GM23338 (cell line): ENCODE data around the gene MUC12. TPM values are rescaled to one million over a fixed set of nuclear protein-coding genes. Genes with fewer than 3 reads are reported as not detected.
"Not testable (repeated sequence)": the region's sequence is repeated elsewhere in the genome, so short reads cannot be mapped to it uniquely, and the experiment has no call there.

Source experiments
- ATAC-seq: fragments of 200-7000 bp; cut with Tn5 transposase; 3 replicates; pipeline ENCODE4 v1.9.1; 2020
- DNase-seq: peaks from one replicate; pipeline ENCODE4 v3.0.0-alpha.2; 2015; ENCODE audit warnings: low spot score
- H2AFZ ChIP-seq: fragments of 200-600 bp; sonication (generic); 2 replicates; pipeline ENCODE4 v1.8.0; 2016; ENCODE audit warnings: antibody characterized with exemption, mild to moderate bottlenecking, moderate library complexity
- H3F3A ChIP-seq: fragments of 200-600 bp; sonication (generic); replicated peaks from 2 replicates; pipeline ENCODE4 v1.8.0; 2017; ENCODE audit warnings: antibody characterized with exemption, mixed run types, low read depth
- H3K27ac ChIP-seq: fragments of 200-600 bp; sonication (generic); 2 replicates; pipeline ENCODE4 v1.6.1; 2016; ENCODE audit warnings: low read depth
- H3K27me3 ChIP-seq: fragments of 200-600 bp; sonication (generic); 2 replicates; pipeline ENCODE4 v1.8.0; 2016; ENCODE audit warnings: mild to moderate bottlenecking, mixed run types, moderate library complexity; ENCODE audit not compliant: insufficient read depth
- H3K36me3 ChIP-seq: fragments of 200-600 bp; sonication (generic); 2 replicates; pipeline ENCODE4 v1.8.0; 2016; ENCODE audit warnings: mild to moderate bottlenecking; ENCODE audit not compliant: insufficient read depth
- H3K4me1 ChIP-seq: fragments of 200-600 bp; sonication (generic); 2 replicates; pipeline ENCODE4 v1.8.0; 2016; ENCODE audit warnings: mild to moderate bottlenecking, moderate library complexity; ENCODE audit not compliant: insufficient read depth
- H3K4me2 ChIP-seq: fragments of 200-600 bp; sonication (generic); 2 replicates; pipeline ENCODE4 v1.7.1; 2017; ENCODE audit warnings: mixed run types
- H3K4me3 ChIP-seq: fragments of 200-600 bp; sonication (generic); 2 replicates; pipeline ENCODE4 v1.6.1; 2016; ENCODE audit warnings: mixed run types
- H3K79me2 ChIP-seq: fragments of 200-600 bp; sonication (generic); replicated peaks from 2 replicates; pipeline ENCODE4 v1.8.0; 2017; ENCODE audit warnings: mild to moderate bottlenecking; ENCODE audit not compliant: insufficient read depth
- H3K9me2 ChIP-seq: fragments of 200-600 bp; sonication (generic); 2 replicates; pipeline ENCODE4 v1.8.0; 2017; ENCODE audit not compliant: insufficient read depth
- H4K20me1 ChIP-seq: fragments of 200-600 bp; sonication (generic); replicated peaks from 2 replicates; pipeline ENCODE4 v1.8.0; 2017; ENCODE audit warnings: mild to moderate bottlenecking; ENCODE audit not compliant: insufficient read depth
- H3K27ac Mint-ChIP-seq: 2 replicates; pipeline ENCODE4 v1.8.0; 2020; ENCODE audit warnings: inconsistent platforms, mild to moderate bottlenecking, moderate library complexity, mixed read lengths
- H3K27me3 Mint-ChIP-seq: 3 replicates; pipeline ENCODE4 v1.8.0; 2022; ENCODE audit warnings: low read depth, mild to moderate bottlenecking, moderate library complexity, mixed read lengths, inconsistent platforms; ENCODE audit not compliant: insufficient read depth, poor library complexity
- H3K36me3 Mint-ChIP-seq: 3 replicates; pipeline ENCODE4 v1.8.0; 2021; ENCODE audit warnings: low read depth, mild to moderate bottlenecking, inconsistent platforms, moderate library complexity, mixed read lengths
- H3K4me1 Mint-ChIP-seq: 3 replicates; pipeline ENCODE4 v1.8.0; 2020; ENCODE audit warnings: mild to moderate bottlenecking, inconsistent platforms, mixed read lengths
- H3K4me3 Mint-ChIP-seq: 3 replicates; pipeline ENCODE4 v1.8.0; 2021; ENCODE audit warnings: moderate library complexity, mild to moderate bottlenecking, inconsistent platforms, mixed read lengths
- H3K9me3 Mint-ChIP-seq: 3 replicates; pipeline ENCODE4 v1.8.0; 2020; ENCODE audit warnings: moderate library complexity, mild to moderate bottlenecking, inconsistent platforms, mixed read lengths
- CREB1 ChIP-seq: fragments of 250-450 bp; sonication (Bioruptor Pico); IDR thresholded peaks from 2 replicates; pipeline ENCODE4 v1.5.0; 2020; ENCODE audit warnings: low read depth, mild to moderate bottlenecking, moderate library complexity
- CTCF ChIP-seq, 2 experiments: fragments of 200-600 bp in 1 of 2; sonication (generic) in 1 of 2; conservative IDR thresholded peaks; 2 replicates each; pipeline versions ENCODE4 v1.5.1 to v1.6.1; 2016 to 2017; ENCODE audit warnings: antibody characterized with exemption in 2 of 2, low read depth in 2 of 2, mild to moderate bottlenecking in 2 of 2, moderate library complexity in 1 of 2
- ETS1 ChIP-seq: IDR thresholded peaks from 2 replicates; pipeline ENCODE4 v1.6.1; 2016; ENCODE audit warnings: antibody characterized with exemption
- EZH2phosphoT487 ChIP-seq: fragments of 200-600 bp; sonication (generic); IDR thresholded peaks from one replicate; pipeline ENCODE4 v1.8.1; 2018; ENCODE audit warnings: antibody characterized with exemption; ENCODE audit not compliant: unreplicated experiment
- JUNB ChIP-seq: IDR thresholded peaks from one replicate; pipeline ENCODE4 v1.6.1; 2016; ENCODE audit warnings: antibody characterized with exemption; ENCODE audit not compliant: unreplicated experiment
- STAT1 ChIP-seq: IDR thresholded peaks from one replicate; pipeline ENCODE4 v1.6.1; 2016; ENCODE audit warnings: antibody characterized with exemption; ENCODE audit not compliant: unreplicated experiment
- ZNF331 ChIP-seq: fragments of 250-450 bp; sonication (Bioruptor Pico); IDR thresholded peaks from 2 replicates; pipeline ENCODE4 v1.5.0; 2020; ENCODE audit warnings: low read depth, mild to moderate bottlenecking, moderate library complexity
- polyA plus RNA-seq: library from polyadenylated mRNA; unstranded; fragments of >200 nt; fragmentation: Nextera tagmentation; extraction: Ambion mirVana; gene quantifications from 2 replicates; pipeline ENCODE4 v1.2.1, GENCODE V29; 2016
- total RNA-seq: library from RNA; depleted of rRNA; stranded (reverse); fragments of >200 nt; shearing (Covaris generic); gene quantifications from 2 replicates; pipeline ENCODE4 v1.2.3, GENCODE V29; 2014
- TF ChIP-seq, protein P1 (sequence below): IDR thresholded peaks from one replicate; pipeline ENCODE4 v1.6.1; 2018; ENCODE audit warnings: antibody characterized with exemption; ENCODE audit not compliant: unreplicated experiment

MUC12 gene
- total and polyA plus RNA-seq, 2 experiments from 2014 or later = 4.6 to 18.0 TPM

DNA sequence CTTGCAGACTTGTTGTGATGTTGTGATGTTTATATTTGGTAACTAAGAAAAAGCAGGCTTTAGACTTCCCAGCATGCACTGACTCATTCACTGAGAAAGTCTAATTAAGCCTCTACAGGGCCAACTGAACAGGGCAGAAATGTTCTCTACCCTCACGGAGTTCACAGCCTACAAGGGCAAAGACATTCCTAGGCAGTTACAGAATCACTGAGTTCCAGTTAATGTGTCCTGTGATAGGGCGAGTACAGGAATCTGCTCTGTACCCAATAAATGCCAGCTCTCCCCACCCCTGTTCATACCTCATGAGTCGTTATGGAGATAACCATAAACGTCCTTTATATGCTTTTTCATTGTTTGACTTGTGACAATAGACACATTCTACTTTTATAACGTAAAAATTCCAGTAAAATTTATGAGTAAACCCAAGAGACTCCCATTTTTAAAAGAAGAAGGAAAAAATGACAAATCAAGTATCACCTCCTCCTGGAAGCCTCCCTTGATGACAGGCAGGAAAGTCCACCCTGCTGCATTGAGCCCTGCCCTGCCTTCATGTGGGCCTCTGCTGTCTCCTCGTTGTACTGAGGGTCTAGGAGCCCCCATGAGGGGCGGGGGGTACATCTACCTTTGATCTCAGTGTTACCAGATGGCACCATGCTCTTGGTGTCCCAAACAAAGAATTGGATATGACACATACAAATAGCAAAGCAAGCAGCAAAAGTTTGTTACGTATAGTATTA is 14.3 kb downstream of the MUC12 start:
- Histone ChIP-seq H3F3A (no peaks in the 10 kb centered on the region), H3K27ac (no peak overlapping the region), H4K20me1 (no peaks in the 10 kb centered on the region), H2AFZ (no peak overlapping the region), H3K4me2 (no peak overlapping the region), H3K4me3 (no peak overlapping the region), H3K79me2 (no peaks in the 10 kb centered on the region), H3K4me1 (no peaks in the 10 kb centered on the region), H3K27me3 (no peaks in the 10 kb centered on the region), H3K36me3 (no peaks in the 10 kb centered on the region), H3K9me2 (no peaks in the 10 kb centered on the region)
- H3K9me3 Mint-ChIP-seq = no peaks in the 10 kb centered on the region
- ATAC-seq = no peak
- DNase-seq = no peak
- TF ChIP-seq ETS1 (no peak), ZNF331 (CRISPR knock-in tag) (no peak), CTCF (conservative IDR thresholded peaks at IDR 0.05; ENCODE audit: low read depth in 2 of 2) (no peak), CREB1 (CRISPR knock-in tag) (no peak), STAT1 (no peak), JUNB (no peak), EZH2phosphoT487 (no peak)
- TF ChIP-seq, protein P1, sequence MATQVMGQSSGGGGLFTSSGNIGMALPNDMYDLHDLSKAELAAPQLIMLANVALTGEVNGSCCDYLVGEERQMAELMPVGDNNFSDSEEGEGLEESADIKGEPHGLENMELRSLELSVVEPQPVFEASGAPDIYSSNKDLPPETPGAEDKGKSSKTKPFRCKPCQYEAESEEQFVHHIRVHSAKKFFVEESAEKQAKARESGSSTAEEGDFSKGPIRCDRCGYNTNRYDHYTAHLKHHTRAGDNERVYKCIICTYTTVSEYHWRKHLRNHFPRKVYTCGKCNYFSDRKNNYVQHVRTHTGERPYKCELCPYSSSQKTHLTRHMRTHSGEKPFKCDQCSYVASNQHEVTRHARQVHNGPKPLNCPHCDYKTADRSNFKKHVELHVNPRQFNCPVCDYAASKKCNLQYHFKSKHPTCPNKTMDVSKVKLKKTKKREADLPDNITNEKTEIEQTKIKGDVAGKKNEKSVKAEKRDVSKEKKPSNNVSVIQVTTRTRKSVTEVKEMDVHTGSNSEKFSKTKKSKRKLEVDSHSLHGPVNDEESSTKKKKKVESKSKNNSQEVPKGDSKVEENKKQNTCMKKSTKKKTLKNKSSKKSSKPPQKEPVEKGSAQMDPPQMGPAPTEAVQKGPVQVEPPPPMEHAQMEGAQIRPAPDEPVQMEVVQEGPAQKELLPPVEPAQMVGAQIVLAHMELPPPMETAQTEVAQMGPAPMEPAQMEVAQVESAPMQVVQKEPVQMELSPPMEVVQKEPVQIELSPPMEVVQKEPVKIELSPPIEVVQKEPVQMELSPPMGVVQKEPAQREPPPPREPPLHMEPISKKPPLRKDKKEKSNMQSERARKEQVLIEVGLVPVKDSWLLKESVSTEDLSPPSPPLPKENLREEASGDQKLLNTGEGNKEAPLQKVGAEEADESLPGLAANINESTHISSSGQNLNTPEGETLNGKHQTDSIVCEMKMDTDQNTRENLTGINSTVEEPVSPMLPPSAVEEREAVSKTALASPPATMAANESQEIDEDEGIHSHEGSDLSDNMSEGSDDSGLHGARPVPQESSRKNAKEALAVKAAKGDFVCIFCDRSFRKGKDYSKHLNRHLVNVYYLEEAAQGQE = no peak
- H3K36me3 Mint-ChIP-seq = no peaks in the 10 kb centered on the region
- no peaks in the 10 kb centered on the region; the same call in 2 of the 3 replicates for H3K4me1 Mint-ChIP-seq
- H3K27me3 Mint-ChIP-seq = peaks cover 2% of the 10 kb centered on the region
- H3K4me3 Mint-ChIP-seq = no peak overlapping the region
- no peak overlapping the region for H3K27ac Mint-ChIP-seq

GRCh38 chr7:100984241-100984918 is 15.0 kb downstream of the MUC12 start:
- H3K9me2 ChIP-seq, H3K27me3 ChIP-seq, H3K36me3 Mint-ChIP-seq, H3K4me2 ChIP-seq, H3K27ac ChIP-seq, H3K9me3 Mint-ChIP-seq, H3K27ac Mint-ChIP-seq, H3K4me1 ChIP-seq, H3K4me3 ChIP-seq, H3K4me3 Mint-ChIP-seq, H2AFZ ChIP-seq, H3F3A ChIP-seq, ATAC-seq, H4K20me1 ChIP-seq, H3K27me3 Mint-ChIP-seq, H3K79me2 ChIP-seq, H3K36me3 ChIP-seq, DNase-seq, H3K4me1 Mint-ChIP-seq: not testable (repeated sequence)
